Measurements from ENCODE around the gene RHOV. TPM values are rescaled to one million over a fixed set of nuclear protein-coding genes. Genes with fewer than 3 reads are reported as not detected.
A peak's percentile ranks its signal among the peaks of the same experiment; 100 is the strongest.
"Not testable (repeated sequence)": the region's sequence is repeated elsewhere in the genome, so short reads cannot be mapped to it uniquely, and the experiment has no call there.

Gene RHOV
- total and polyA plus RNA-seq, 5 donors from 2014 or later = 0.09 TPM; not detected in 4

- Mint-ChIP-seq H3K4me1 (peaks cover 0 to 6% (median 2%) of the 10 kb centered on the region in 4 donors), H3K4me3 (no peak overlapping the region), H3K9me3 (no peaks in the 10 kb centered on the region), H3K27me3 (peaks cover 6% of the 10 kb centered on the region), H3K36me3 (no peaks in the 10 kb centered on the region), H3K27ac (peak overlapping the region in 1 of 3 donors; percentile 43)
- Histone ChIP-seq H3K27me3 (ENCODE audit: control insufficient read depth, insufficient read depth, low read length) (no peaks in the 10 kb centered on the region), H3K4me3 (ENCODE audit: low read depth, low read length) (no peak overlapping the region), H3K4me1 (ENCODE audit: control insufficient read depth, insufficient read depth, low read length, poor library complexity, severe bottlenecking) (no peaks in the 10 kb centered on the region), H3K36me3 (ENCODE audit: control insufficient read depth, insufficient read depth, low read length) (no peaks in the 10 kb centered on the region), H3K27ac (ENCODE audit: insufficient read depth, low read length, poor library complexity, severe bottlenecking) (no peak overlapping the region), H3K9me3 (ENCODE audit: control insufficient read depth in 2 of 2, low read length in 2 of 2) (no peaks in the 10 kb centered on the region)
- no peak for DNase-seq
- ATAC-seq (ENCODE audit: low read depth in 2 of 2) = no peak
These were observed 10.3 kb downstream of the RHOV start for GRCh38 chr15:40863660-40864270.

- DNase-seq; H3K9me3 Mint-ChIP-seq; H3K27ac ChIP-seq (ENCODE audit: insufficient read depth, low read length, poor library complexity, severe bottlenecking); H3K4me3 Mint-ChIP-seq; H3K27ac Mint-ChIP-seq; H3K4me3 ChIP-seq (ENCODE audit: low read depth, low read length); H3K36me3 Mint-ChIP-seq; ATAC-seq (ENCODE audit: low read depth in 2 of 2); H3K9me3 ChIP-seq (ENCODE audit: control insufficient read depth in 2 of 2, low read length in 2 of 2); H3K4me1 ChIP-seq (ENCODE audit: control insufficient read depth, insufficient read depth, low read length, poor library complexity, severe bottlenecking); H3K36me3 ChIP-seq (ENCODE audit: control insufficient read depth, insufficient read depth, low read length); H3K27me3 Mint-ChIP-seq; H3K27me3 ChIP-seq (ENCODE audit: control insufficient read depth, insufficient read depth, low read length): not testable (repeated sequence)
- peaks cover 0 to 13% (median 6%) of the 10 kb centered on the region in 4 donors for H3K4me1 Mint-ChIP-seq
These were observed 12.9 kb downstream of the RHOV start for GRCh38 chr15:40861147-40861546.

- Histone ChIP-seq H3K4me1 (ENCODE audit: control insufficient read depth, insufficient read depth, low read length, poor library complexity, severe bottlenecking) (no peaks in the 10 kb centered on the region), H3K27me3 (ENCODE audit: control insufficient read depth, insufficient read depth, low read length) (no peaks in the 10 kb centered on the region), H3K9me3 (ENCODE audit: control insufficient read depth in 2 of 2, low read length in 2 of 2) (no peaks in the 10 kb centered on the region), H3K36me3 (ENCODE audit: control insufficient read depth, insufficient read depth, low read length) (no peaks in the 10 kb centered on the region), H3K4me3 (ENCODE audit: low read depth, low read length) (no peak overlapping the region), H3K27ac (ENCODE audit: insufficient read depth, low read length, poor library complexity, severe bottlenecking) (no peak overlapping the region)
- peak overlapping the region in 2 of 3 donors; percentile 3 to 55 for H3K27ac Mint-ChIP-seq
- peaks cover 10% of the 10 kb centered on the region for H3K27me3 Mint-ChIP-seq
- ATAC-seq (ENCODE audit: low read depth in 2 of 2) (peak; percentile 62 to 63), DNase-seq (peak; percentile 62 to 88 (median 72))
- no peaks in the 10 kb centered on the region for H3K9me3 Mint-ChIP-seq
- peaks cover 0 to 13% (median 6%) of the 10 kb centered on the region in 4 donors for H3K4me1 Mint-ChIP-seq
- no peak overlapping the region for H3K4me3 Mint-ChIP-seq
- peaks cover 3% of the 10 kb centered on the region for H3K36me3 Mint-ChIP-seq
These were observed 14.7 kb downstream of the RHOV start for GRCh38 chr15:40859206-40859851.

GRCh38 chr15:40858706-40859105, 15.3 kb downstream of the RHOV start:
- peaks cover 0 to 13% (median 6%) of the 10 kb centered on the region in 4 donors for H3K4me1 Mint-ChIP-seq
- H3K27ac Mint-ChIP-seq = peak overlapping the region in 1 of 3 donors; percentile 55
- peaks cover 3% of the 10 kb centered on the region for H3K36me3 Mint-ChIP-seq
- DNase-seq (no peak), ATAC-seq (ENCODE audit: low read depth in 2 of 2) (no peak)
- H3K27me3 ChIP-seq (ENCODE audit: control insufficient read depth, insufficient read depth, low read length) = no peaks in the 10 kb centered on the region
- peaks cover 10% of the 10 kb centered on the region for H3K27me3 Mint-ChIP-seq
- H3K4me1 ChIP-seq (ENCODE audit: control insufficient read depth, insufficient read depth, low read length, poor library complexity, severe bottlenecking) = no peaks in the 10 kb centered on the region
- no peak overlapping the region for H3K27ac ChIP-seq (ENCODE audit: insufficient read depth, low read length, poor library complexity, severe bottlenecking)
- no peaks in the 10 kb centered on the region for H3K36me3 ChIP-seq (ENCODE audit: control insufficient read depth, insufficient read depth, low read length)
- no peaks in the 10 kb centered on the region for H3K9me3 Mint-ChIP-seq
- no peak overlapping the region for H3K4me3 ChIP-seq (ENCODE audit: low read depth, low read length)
- H3K9me3 ChIP-seq (ENCODE audit: control insufficient read depth in 2 of 2, low read length in 2 of 2) = no peaks in the 10 kb centered on the region
- H3K4me3 Mint-ChIP-seq = no peak overlapping the region

- Mint-ChIP-seq H3K4me1 (peaks cover 0 to 13% (median 6%) of the 10 kb centered on the region in 4 donors), H3K9me3 (no peaks in the 10 kb centered on the region), H3K27ac (peak overlapping the region in 1 of 3 donors; percentile 17), H3K27me3 (peaks cover 10% of the 10 kb centered on the region), H3K36me3 (peaks cover 3% of the 10 kb centered on the region), H3K4me3 (no peak overlapping the region)
- DNase-seq = peak; percentile 59 to 74 (median 74)
- no peaks in the 10 kb centered on the region for H3K9me3 ChIP-seq (ENCODE audit: control insufficient read depth in 2 of 2, low read length in 2 of 2)
- no peaks in the 10 kb centered on the region for H3K36me3 ChIP-seq (ENCODE audit: control insufficient read depth, insufficient read depth, low read length)
- H3K4me1 ChIP-seq (ENCODE audit: control insufficient read depth, insufficient read depth, low read length, poor library complexity, severe bottlenecking) = no peaks in the 10 kb centered on the region
- H3K27me3 ChIP-seq (ENCODE audit: control insufficient read depth, insufficient read depth, low read length) = no peaks in the 10 kb centered on the region
- peak; percentile 88 to 89 for ATAC-seq (ENCODE audit: low read depth in 2 of 2)
- no peak overlapping the region for H3K27ac ChIP-seq (ENCODE audit: insufficient read depth, low read length, poor library complexity, severe bottlenecking)
- H3K4me3 ChIP-seq (ENCODE audit: low read depth, low read length) = no peak overlapping the region
These were observed 16.3 kb downstream of the RHOV start for GRCh38 chr15:40857601-40858341.

- Mint-ChIP-seq H3K9me3 (no peaks in the 10 kb centered on the region), H3K4me1 (peaks cover 0 to 13% (median 6%) of the 10 kb centered on the region in 4 donors), H3K4me3 (no peak overlapping the region), H3K27ac (no peak overlapping the region), H3K36me3 (peaks cover 3% of the 10 kb centered on the region), H3K27me3 (peaks cover 10% of the 10 kb centered on the region)
- H3K27ac ChIP-seq (ENCODE audit: insufficient read depth, low read length, poor library complexity, severe bottlenecking) = no peak overlapping the region
- no peak for DNase-seq
- H3K27me3 ChIP-seq (ENCODE audit: control insufficient read depth, insufficient read depth, low read length) = no peaks in the 10 kb centered on the region
- no peaks in the 10 kb centered on the region for H3K36me3 ChIP-seq (ENCODE audit: control insufficient read depth, insufficient read depth, low read length)
- ATAC-seq (ENCODE audit: low read depth in 2 of 2) = no peak
- H3K4me1 ChIP-seq (ENCODE audit: control insufficient read depth, insufficient read depth, low read length, poor library complexity, severe bottlenecking) = no peaks in the 10 kb centered on the region
- H3K9me3 ChIP-seq (ENCODE audit: control insufficient read depth in 2 of 2, low read length in 2 of 2) = no peaks in the 10 kb centered on the region
- H3K4me3 ChIP-seq (ENCODE audit: low read depth, low read length) = no peak overlapping the region
These were observed 17.3 kb downstream of the RHOV start for GRCh38 chr15:40856746-40857145.

GRCh38 chr15:40855706-40856234, 18.3 kb downstream of the RHOV start:
- DNase-seq (no peak), ATAC-seq (ENCODE audit: low read depth in 2 of 2) (no peak)
- H3K4me1 ChIP-seq (ENCODE audit: control insufficient read depth, insufficient read depth, low read length, poor library complexity, severe bottlenecking) = no peaks in the 10 kb centered on the region
- Mint-ChIP-seq H3K27me3 (peaks cover 10% of the 10 kb centered on the region), H3K4me1 (peaks cover 0 to 13% (median 6%) of the 10 kb centered on the region in 4 donors), H3K36me3 (peaks cover 3% of the 10 kb centered on the region), H3K4me3 (no peak overlapping the region), H3K27ac (no peak overlapping the region), H3K9me3 (peaks cover 0 to 2% (median 0%) of the 10 kb centered on the region in 7 donors)
- H3K9me3 ChIP-seq (ENCODE audit: control insufficient read depth in 2 of 2, low read length in 2 of 2) = no peaks in the 10 kb centered on the region
- H3K36me3 ChIP-seq (ENCODE audit: control insufficient read depth, insufficient read depth, low read length) = no peaks in the 10 kb centered on the region
- H3K27ac ChIP-seq (ENCODE audit: insufficient read depth, low read length, poor library complexity, severe bottlenecking) = no peak overlapping the region
- no peaks in the 10 kb centered on the region for H3K27me3 ChIP-seq (ENCODE audit: control insufficient read depth, insufficient read depth, low read length)
- no peak overlapping the region for H3K4me3 ChIP-seq (ENCODE audit: low read depth, low read length)
